H7 (cell line): ENCODE data around the gene OR10D3. TPM values are rescaled to one million over a fixed set of nuclear protein-coding genes. Genes with fewer than 3 reads are reported as not detected.
"Not testable (repeated sequence)": the region's sequence is repeated elsewhere in the genome, so short reads cannot be mapped to it uniquely, and the experiment has no call there.

Experiments
- DNase-seq: peaks from one replicate; pipeline ENCODE4 v3.0.0; 2012
- H3K27me3 ChIP-seq: 2 replicates; pipeline ENCODE4 v1.6.0; 2011; ENCODE audit warnings: mild to moderate bottlenecking, low read length; ENCODE audit not compliant: control insufficient read depth, insufficient read depth
- H3K36me3 ChIP-seq: replicated peaks from 2 replicates; pipeline ENCODE4 v1.5.1; 2011; ENCODE audit warnings: low read length; ENCODE audit not compliant: control insufficient read depth, insufficient read depth
- H3K4me3 ChIP-seq: 2 replicates; pipeline ENCODE4 v1.5.1; 2011; ENCODE audit warnings: low read depth, mild to moderate bottlenecking, control low read depth, low read length, moderate library complexity; ENCODE audit not compliant: insufficient read depth
- total RNA-seq: library from RNA; depleted of rRNA; stranded (reverse); fragments of >200 nt; shearing (Covaris generic); gene quantifications from 2 replicates; pipeline ENCODE4 v1.2.3, GENCODE V29; 2014; rRNA removed

The OR10D3 gene
- total RNA-seq, 1 experiment from 2014 or later: not detected

- DNase-seq: no peak
- Histone ChIP-seq H3K27me3 (no peaks in the 10 kb centered on the region), H3K4me3 (no peak overlapping the region), H3K36me3 (no peaks in the 10 kb centered on the region)
These were observed 24.1 kb downstream of the OR10D3 start for GRCh38 chr11:124207102-124207792.

DNA sequence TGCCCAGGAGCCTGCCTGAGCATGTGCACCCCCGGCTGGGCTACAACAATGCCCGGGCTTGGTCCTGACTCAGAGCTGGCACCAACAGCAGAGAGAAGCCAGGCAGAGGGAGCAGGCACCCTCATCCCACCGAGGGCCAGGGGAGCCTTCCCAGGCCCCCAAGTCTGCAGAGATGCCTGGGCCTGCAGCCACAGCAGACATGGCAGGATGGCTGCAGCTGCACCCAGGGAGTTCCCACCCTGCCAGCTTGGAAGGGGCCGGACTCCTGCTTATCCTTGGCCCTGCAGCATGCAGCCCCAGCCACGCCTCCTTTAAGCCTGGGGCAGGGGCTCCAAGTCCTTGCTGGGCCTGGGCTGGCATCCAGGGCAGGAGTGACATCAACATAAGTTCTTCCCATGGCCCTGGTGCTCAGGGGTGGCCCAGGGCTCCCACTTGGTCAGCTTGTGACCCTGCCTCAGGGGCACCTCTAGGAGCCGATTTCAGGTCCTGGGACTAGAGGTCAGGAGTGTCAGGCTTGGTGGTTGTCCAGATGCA is 26.7 kb downstream of the OR10D3 start:
- Histone ChIP-seq H3K4me3 (no peak overlapping the region), H3K27me3 (no peaks in the 10 kb centered on the region), H3K36me3 (no peaks in the 10 kb centered on the region)
- no peak for DNase-seq

DNA sequence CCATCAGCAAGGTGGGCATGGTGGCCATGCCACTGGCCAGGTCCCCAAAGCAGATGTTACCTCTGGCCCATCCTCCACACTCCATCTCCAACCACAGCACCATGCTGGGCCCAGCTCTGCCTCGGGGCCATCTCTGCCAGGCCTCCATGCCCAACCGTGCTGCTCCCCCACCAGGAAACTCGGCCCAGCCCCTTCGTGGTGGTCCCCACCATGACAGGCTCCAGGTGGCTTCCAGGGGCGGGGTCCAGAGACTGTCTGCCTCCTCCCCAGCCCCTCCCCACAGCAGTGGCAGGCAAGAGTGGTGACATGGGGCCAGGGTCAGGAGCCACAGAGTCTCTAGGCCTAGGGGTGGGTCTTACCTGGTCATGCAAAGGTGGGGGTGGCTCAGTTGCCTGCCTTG is 27.3 kb downstream of the OR10D3 start:
- Histone ChIP-seq H3K4me3 (no peak overlapping the region), H3K36me3 (no peaks in the 10 kb centered on the region), H3K27me3 (no peaks in the 10 kb centered on the region)
- DNase-seq: no peak

DNA sequence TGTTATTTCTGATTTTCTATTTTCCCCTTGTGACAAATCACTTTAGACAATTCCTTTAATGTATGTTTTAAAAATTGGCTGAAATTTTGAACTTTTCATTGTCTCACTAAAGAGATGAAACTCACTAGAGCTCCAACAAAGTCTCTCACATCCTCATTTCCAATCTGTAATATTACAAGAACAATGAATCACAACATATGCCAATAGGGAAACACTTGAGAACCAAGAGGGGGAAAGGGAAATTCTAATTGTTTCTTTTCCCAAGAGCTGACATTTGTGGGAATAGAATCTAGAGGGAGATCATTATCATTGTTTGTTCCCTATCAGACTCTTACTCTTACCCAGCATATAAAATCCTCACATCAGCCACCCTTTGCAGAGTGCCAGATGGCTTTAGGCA is 28.2 kb downstream of the OR10D3 start:
- no peaks in the 10 kb centered on the region for H3K36me3 ChIP-seq

DNA sequence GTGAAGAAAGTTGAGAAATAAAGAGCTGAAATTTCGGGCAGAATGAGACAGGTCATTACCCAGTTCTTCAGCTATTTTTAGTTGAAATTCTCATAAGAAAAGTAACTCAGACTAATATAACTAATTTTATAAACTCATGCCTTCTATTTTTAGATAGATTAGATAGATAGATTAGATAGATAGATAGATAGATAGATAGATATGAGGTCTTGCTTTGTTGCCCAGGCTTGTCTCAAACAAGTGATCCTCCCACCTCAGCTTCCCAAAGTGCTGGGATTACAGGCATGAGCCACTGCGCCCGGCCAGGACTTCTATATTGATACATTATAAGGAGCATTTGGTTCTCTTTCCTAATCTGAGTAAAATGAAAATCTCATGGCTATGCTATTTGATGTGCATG is 30.9 kb downstream of the OR10D3 start:
- Histone ChIP-seq H3K36me3 (no peaks in the 10 kb centered on the region), H3K27me3 (no peaks in the 10 kb centered on the region), H3K4me3 (no peak overlapping the region)
- DNase-seq: no peak

More for the DNA sequence above, 28.2 kb downstream of the OR10D3 start:
- DNase-seq: no peak
- Histone ChIP-seq H3K4me3 (no peak overlapping the region), H3K27me3 (no peaks in the 10 kb centered on the region)

DNA sequence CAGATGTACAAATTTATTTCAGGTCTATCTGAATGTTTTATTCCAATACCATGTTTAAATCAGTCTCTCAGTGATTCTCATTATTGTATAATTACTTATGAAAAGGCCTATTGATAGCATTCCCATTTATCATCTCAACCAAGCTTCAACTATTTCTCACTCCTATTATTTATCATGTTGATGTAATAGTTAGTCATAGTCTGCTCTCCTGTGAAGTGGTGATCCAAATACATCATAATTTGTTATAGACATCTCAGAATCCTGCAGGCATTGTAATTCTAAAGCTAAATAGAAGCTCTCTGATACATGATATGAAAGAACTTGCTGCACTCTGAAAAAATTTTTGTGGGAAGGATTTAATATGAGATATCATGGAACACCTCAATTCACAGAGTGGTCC is 36.0 kb downstream of the OR10D3 start:
- Histone ChIP-seq H3K36me3 (no peaks in the 10 kb centered on the region), H3K27me3 (no peaks in the 10 kb centered on the region), H3K4me3 (no peak overlapping the region)
- no peak for DNase-seq

DNA sequence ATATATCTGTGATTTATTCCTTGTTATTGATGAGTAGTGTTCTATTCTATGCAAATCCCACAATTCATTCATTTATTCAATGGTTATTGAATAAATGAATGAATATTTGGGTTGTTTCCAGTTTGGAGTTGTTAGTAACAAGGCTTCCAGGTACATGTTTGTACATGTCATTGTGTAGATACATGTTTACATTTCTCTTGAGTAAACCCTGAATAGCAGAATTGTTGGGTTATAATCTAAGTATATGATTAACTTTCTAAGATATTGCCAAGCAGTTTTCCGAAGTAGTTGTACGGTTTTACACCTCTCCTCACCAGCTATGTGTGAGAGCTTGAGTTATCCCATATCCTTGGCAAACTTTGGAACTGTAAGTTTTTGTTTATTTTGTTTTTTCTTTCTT is 39.3 kb downstream of the OR10D3 start:
- DNase-seq: no peak
- no peak overlapping the region for H3K4me3 ChIP-seq
- no peaks in the 10 kb centered on the region for H3K36me3 ChIP-seq
- H3K27me3 ChIP-seq: no peaks in the 10 kb centered on the region

- not testable (repeated sequence) for DNase-seq, H3K27me3 ChIP-seq, H3K36me3 ChIP-seq, H3K4me3 ChIP-seq
These were observed 41.7 kb downstream of the OR10D3 start for GRCh38 chr11:124224618-124225423.

GRCh38 chr11:124225471-124225870 is 42.3 kb downstream of the OR10D3 start:
- Histone ChIP-seq H3K27me3 (no peaks in the 10 kb centered on the region), H3K4me3 (no peak overlapping the region), H3K36me3 (no peaks in the 10 kb centered on the region)
- no peak for DNase-seq

DNA sequence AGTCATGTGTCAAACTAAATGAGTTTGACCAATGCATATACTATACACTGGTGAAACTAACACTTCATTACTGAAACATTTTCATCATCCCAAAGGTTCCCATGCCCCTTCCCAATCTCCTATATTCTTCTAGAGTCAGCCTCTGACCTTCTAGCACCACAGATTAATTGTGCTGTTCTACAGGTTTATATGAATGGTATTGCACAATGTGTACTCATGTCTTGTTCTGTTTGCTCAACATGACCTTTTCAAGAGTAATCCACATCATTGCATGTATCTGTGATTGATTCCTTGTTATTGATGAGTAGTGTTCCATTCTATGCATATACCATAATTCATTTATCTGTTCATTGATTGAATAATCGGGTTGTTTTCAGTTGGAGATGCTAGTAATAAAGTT is 50.2 kb downstream of the OR10D3 start:
- Histone ChIP-seq H3K27me3 (no peaks in the 10 kb centered on the region), H3K36me3 (no peaks in the 10 kb centered on the region), H3K4me3 (no peak overlapping the region)
- DNase-seq: no peak

Other genes with a start within 250 kb of the OR10D3 start
- gene OR4D5, start 243.7 kb upstream of the OR10D3 start, total RNA-seq: not detected in 2 replicates
- not detected in 2 replicates for gene OR6T1, start 239.5 kb upstream of the OR10D3 start, total RNA-seq
- not detected in 2 replicates for gene OR10S1, start 205.6 kb upstream of the OR10D3 start, total RNA-seq
- gene OR10G6, start 188.2 kb upstream of the OR10D3 start, total RNA-seq: not detected in 2 replicates
- not detected in 2 replicates for gene OR10G4, start 170.3 kb upstream of the OR10D3 start, total RNA-seq
- not detected in 2 replicates for gene OR10G9, start 160.3 kb upstream of the OR10D3 start, total RNA-seq
- not detected in 2 replicates for gene OR10G8, start 156.5 kb upstream of the OR10D3 start, total RNA-seq
- not detected in 2 replicates for gene OR10G7, start 142.0 kb upstream of the OR10D3 start, total RNA-seq
- gene VWA5A, start 67.9 kb upstream of the OR10D3 start, total RNA-seq: 15.1 and 17.8 TPM in 2 replicates
- gene OR8G1, start 57.8 kb downstream of the OR10D3 start, total RNA-seq: not detected in 2 replicates
- gene OR8G5, start 73.0 kb downstream of the OR10D3 start, total RNA-seq: not detected in 2 replicates
- gene OR8D1, start 130.6 kb downstream of the OR10D3 start, total RNA-seq: not detected in 2 replicates
- gene OR8D2, start 136.9 kb downstream of the OR10D3 start, total RNA-seq: not detected in 2 replicates
- gene OR8B2, start 201.2 kb downstream of the OR10D3 start, total RNA-seq: not detected in 2 replicates
- not detected in 2 replicates for gene OR8B3, start 215.7 kb downstream of the OR10D3 start, total RNA-seq
- gene OR8B4, start 241.5 kb downstream of the OR10D3 start, total RNA-seq: not detected in 2 replicates